ENCODE data around the gene DCP2. TPM values are rescaled to one million over a fixed set of nuclear protein-coding genes. Genes with fewer than 3 reads are reported as not detected.

Gene DCP2
- total and polyA plus RNA-seq, 10 of the 15 experiments (the other 5 are each of a cell fraction or from before 2014, with no cell fraction given), result 23.4 to 81.6 (median 47.4) TPM

DNA sequence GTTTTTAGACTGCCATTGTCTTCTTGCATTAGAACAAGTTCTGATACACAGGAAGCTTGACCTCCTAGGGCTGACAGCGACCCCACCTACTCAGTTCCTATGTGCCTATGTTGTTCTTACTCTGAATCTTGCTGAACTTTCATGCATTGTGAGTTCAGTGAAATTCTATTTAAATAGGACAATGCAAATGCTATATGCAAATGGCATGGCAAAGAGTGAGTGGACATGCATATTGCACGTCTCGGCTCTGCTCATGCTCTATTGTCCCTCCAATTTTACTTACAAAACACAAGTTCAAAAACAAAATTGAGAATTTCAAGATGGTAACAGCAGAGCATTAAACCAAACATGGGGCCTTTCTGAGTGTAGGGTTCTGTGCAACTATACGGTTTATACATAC is 5.3 kb upstream of the DCP2 start:
- intact Hi-C loops (cut with micrococcal nuclease; ENCODE audit: unreplicated experiment), result no loop called here
- DNase-seq (ENCODE audit: low read depth, low spot score) (no peak), ATAC-seq (no peak), FAIRE-seq (no peak)
- peak overlapping the region; percentile 28 for H2AFZ ChIP-seq (ENCODE audit: control insufficient read depth, low read depth, low read length)
- H4K20me1 ChIP-seq (ENCODE audit: control insufficient read depth, insufficient read depth), result no peaks in the 10 kb centered on the region
- no peak overlapping the region for H3K4me3 ChIP-seq
- H3K36me3 ChIP-seq (ENCODE audit: control insufficient read depth in 2 of 2, insufficient read depth in 2 of 2, low read length in 1 of 2), result no peaks in the 10 kb centered on the region
- WGBS (ENCODE audit: insufficient coverage, insufficient replicate concordance, low lambda C conversion rate, missing lambda C conversion rate), result 44% methylated on average over 4 of the region's 4 CpGs
- no TSS peak for BruUV-seq (replicated peaks)
- TF ChIP-seq ZNF384 (IDR thresholded peaks at IDR 0.05; ENCODE audit: borderline replicate concordance, low read depth, low read length) (no peak), POU2F2 (IDR thresholded peaks at IDR 0.05; ENCODE audit: borderline replicate concordance, low read depth, low read length) (peak; percentile 85; the same call in 1 of the 3 replicates)
- H3K27ac ChIP-seq (ENCODE audit: control insufficient read depth, insufficient read depth), result no peak overlapping the region
- POLR2A ChIA-PET, result no interaction called here
- no peaks in the 10 kb centered on the region for H3K27me3 ChIP-seq (replicated peaks in 1 of 2; ENCODE audit: control insufficient read depth in 2 of 2, insufficient read depth in 2 of 2, low read length in 1 of 2)
- no peaks in the 10 kb centered on the region for H3K79me2 ChIP-seq (ENCODE audit: control insufficient read depth, insufficient read depth, low read length)
- no peaks in the 10 kb centered on the region; the same call in 2 of the 3 replicates for H3K9me3 ChIP-seq (replicated peaks; ENCODE audit: control insufficient read depth, insufficient read depth, low read length)
- peaks cover 24% of the 10 kb centered on the region for H3K4me1 ChIP-seq (ENCODE audit: control insufficient read depth, insufficient read depth, low read length)
- peak overlapping the region; percentile 52 for H3K4me2 ChIP-seq (ENCODE audit: control insufficient read depth, insufficient read depth)
- in situ Hi-C loops (cut with MboI), result loop anchor here (25.0 kb wide), 1 partner anchor 1459 kb away; the partner anchor contains the start of gene STARD4
- RAD21 ChIA-PET (ENCODE audit: unreplicated experiment), result interaction anchor here (0.8 to 1.1 kb wide), 2 partner anchors 44 to 48 kb away, joined by 3 to 5 read pairs; no protein-coding TSS in a partner anchor
- SMC1A ChIA-PET (ENCODE audit: uncharacterized antibody, unreplicated experiment), result interaction anchor here (0.7 to 3.5 kb wide), 2 partner anchors 48 to 90 kb away, joined by 3 to 24 read pairs; no protein-coding TSS in a partner anchor
- H3K9ac ChIP-seq (ENCODE audit: control insufficient read depth, insufficient read depth, low read length), result no peak overlapping the region
- CTCF ChIA-PET, result interaction anchor here (0.7 to 1.9 kb wide), 2 partner anchors 41 to 50 kb away, joined by 3 to 6 read pairs; partner anchors contain the start of gene REEP5

DNA sequence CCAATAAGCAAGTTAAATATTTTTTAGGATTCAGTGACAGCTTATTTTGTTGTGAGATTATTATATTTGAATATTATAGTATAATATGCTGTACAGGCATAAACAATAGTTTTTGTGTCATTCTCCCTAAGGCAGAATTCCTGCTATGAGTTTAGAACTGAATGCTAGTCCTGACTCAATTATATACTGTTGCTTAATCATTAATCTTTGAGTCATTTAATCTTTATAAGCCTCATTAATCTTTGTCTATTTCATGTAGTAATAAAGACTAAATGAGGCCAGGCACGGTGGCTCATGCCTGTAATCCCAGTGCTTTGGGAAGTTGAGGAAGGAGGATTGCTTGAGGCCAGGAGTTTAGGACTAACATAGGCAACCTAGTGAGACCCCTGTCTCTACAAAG is 3.6 kb upstream of the DCP2 start:
- Histone ChIP-seq H4K20me1 (ENCODE audit: control insufficient read depth, insufficient read depth) (no peaks in the 10 kb centered on the region), H3K27ac (ENCODE audit: control insufficient read depth, insufficient read depth) (no peak overlapping the region), H3K4me3 (no peak overlapping the region), H3K36me3 (ENCODE audit: control insufficient read depth in 2 of 2, insufficient read depth in 2 of 2, low read length in 1 of 2) (no peaks in the 10 kb centered on the region), H3K27me3 (replicated peaks in 1 of 2; ENCODE audit: control insufficient read depth in 2 of 2, insufficient read depth in 2 of 2, low read length in 1 of 2) (no peaks in the 10 kb centered on the region), H3K9me3 (replicated peaks; ENCODE audit: control insufficient read depth, insufficient read depth, low read length) (no peaks in the 10 kb centered on the region; the same call in 2 of the 3 replicates), H3K9ac (ENCODE audit: control insufficient read depth, insufficient read depth, low read length) (no peak overlapping the region), H3K4me2 (ENCODE audit: control insufficient read depth, insufficient read depth) (no peak overlapping the region), H3K79me2 (ENCODE audit: control insufficient read depth, insufficient read depth, low read length) (peaks cover 15% of the 10 kb centered on the region), H2AFZ (ENCODE audit: control insufficient read depth, low read depth, low read length) (no peak overlapping the region), H3K4me1 (ENCODE audit: control insufficient read depth, insufficient read depth, low read length) (peaks cover 24% of the 10 kb centered on the region)
- ChIA-PET POLR2A (interaction anchor here (0.5 to 1.5 kb wide), 3 partner anchors 13 to 46 kb away, joined by 3 to 6 read pairs (median 3); no protein-coding TSS in a partner anchor), RAD21 (ENCODE audit: unreplicated experiment) (interaction anchor here (1.3 kb wide), 1 partner anchor 23 kb away, joined by 3 read pairs; no protein-coding TSS in a partner anchor), SMC1A (ENCODE audit: uncharacterized antibody, unreplicated experiment) (interaction anchor here (0.6 to 3.9 kb wide), 3 partner anchors 9 to 60 kb away, joined by 3 to 33 read pairs (median 3); no protein-coding TSS in a partner anchor), CTCF (interaction anchor here (1.5 to 2.3 kb wide), 2 partner anchors 9 to 24 kb away, joined by 5 to 8 read pairs; no protein-coding TSS in a partner anchor)
- BruUV-seq (replicated peaks), result no TSS peak
- DNase-seq (ENCODE audit: low read depth, low spot score), result no peak
- no peak for ATAC-seq
- 54% methylated on average over 1 of the region's 1 CpG for WGBS (ENCODE audit: insufficient coverage, insufficient replicate concordance, low lambda C conversion rate, missing lambda C conversion rate)
- intact Hi-C loops (cut with micrococcal nuclease; ENCODE audit: unreplicated experiment), result no loop called here
- no peak for FAIRE-seq
- in situ Hi-C loops (cut with MboI), result loop anchor here (25.0 kb wide), 1 partner anchor 1461 kb away; the partner anchor contains the start of gene STARD4
- TF ChIP-seq CBX3 (IDR thresholded peaks at IDR 0.05; ENCODE audit: borderline replicate concordance, low read depth), result no peak
- no peak for TF ChIP-seq MYB (IDR thresholded peaks at IDR 0.05; ENCODE audit: borderline replicate concordance, low read depth, low read length)
- TF ChIP-seq, protein P1, sequence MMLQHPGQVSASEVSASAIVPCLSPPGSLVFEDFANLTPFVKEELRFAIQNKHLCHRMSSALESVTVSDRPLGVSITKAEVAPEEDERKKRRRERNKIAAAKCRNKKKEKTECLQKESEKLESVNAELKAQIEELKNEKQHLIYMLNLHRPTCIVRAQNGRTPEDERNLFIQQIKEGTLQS (IDR thresholded peaks at IDR 0.05; ENCODE audit: borderline replicate concordance, extremely low read depth, low read depth, low read length), result no peak
- TF ChIP-seq, protein P2, sequence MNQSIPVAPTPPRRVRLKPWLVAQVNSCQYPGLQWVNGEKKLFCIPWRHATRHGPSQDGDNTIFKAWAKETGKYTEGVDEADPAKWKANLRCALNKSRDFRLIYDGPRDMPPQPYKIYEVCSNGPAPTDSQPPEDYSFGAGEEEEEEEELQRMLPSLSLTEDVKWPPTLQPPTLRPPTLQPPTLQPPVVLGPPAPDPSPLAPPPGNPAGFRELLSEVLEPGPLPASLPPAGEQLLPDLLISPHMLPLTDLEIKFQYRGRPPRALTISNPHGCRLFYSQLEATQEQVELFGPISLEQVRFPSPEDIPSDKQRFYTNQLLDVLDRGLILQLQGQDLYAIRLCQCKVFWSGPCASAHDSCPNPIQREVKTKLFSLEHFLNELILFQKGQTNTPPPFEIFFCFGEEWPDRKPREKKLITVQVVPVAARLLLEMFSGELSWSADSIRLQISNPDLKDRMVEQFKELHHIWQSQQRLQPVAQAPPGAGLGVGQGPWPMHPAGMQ (IDR thresholded peaks at IDR 0.05; ENCODE audit: borderline replicate concordance), result no peak
- no peak for TF ChIP-seq MYC (IDR thresholded peaks at IDR 0.05; ENCODE audit: insufficient read depth, insufficient read length, insufficient replicate concordance, low read length, severe bottlenecking)
- no peak for TF ChIP-seq ZNF274 (IDR thresholded peaks at IDR 0.05; ENCODE audit: insufficient read depth, insufficient read length)
- TF ChIP-seq KDM1A (IDR thresholded peaks at IDR 0.05; ENCODE audit: borderline replicate concordance), result no peak
- TF ChIP-seq EZH2 (IDR thresholded peaks at IDR 0.05; ENCODE audit: borderline replicate concordance, control insufficient read depth, low read depth, low read length), result no peak
- no peak for TF ChIP-seq STAT3 (IDR thresholded peaks at IDR 0.05; ENCODE audit: low read depth, low read length)
- TF ChIP-seq NFYA (IDR thresholded peaks at IDR 0.05; ENCODE audit: borderline replicate concordance, low read depth, low read length), result no peak
- TF ChIP-seq FOXM1 (IDR thresholded peaks at IDR 0.05; ENCODE audit: low read depth, low read length), result no peak
- TF ChIP-seq NBN (IDR thresholded peaks at IDR 0.05), result no peak
- no peak for TF ChIP-seq CHD1 (IDR thresholded peaks at IDR 0.05; ENCODE audit: low read depth, low read length)
- no peak for TF ChIP-seq MEF2B (IDR thresholded peaks at IDR 0.05; ENCODE audit: partially characterized antibody, poor library complexity, severe bottlenecking)
